ENCODE results near the gene PPM1B.

GRCh38 chr2:44215827-44216226 lies 47.2 kb downstream of the PPM1B start:
- no peak for TF ChIP-seq CTCF (IDR thresholded peaks at IDR 0.05)
- TF ChIP-seq POLR2A (IDR thresholded peaks at IDR 0.05), result no peak
